Measurements from ENCODE around the gene IQGAP2. TPM values are rescaled to one million over a fixed set of nuclear protein-coding genes. Genes with fewer than 3 reads are reported as not detected.
"Not testable (repeated sequence)": the region's sequence is repeated elsewhere in the genome, so short reads cannot be mapped to it uniquely, and the experiment has no call there.

The IQGAP2 gene
- total RNA-seq, 2 experiments from 2014 or later: 62.7 to 72.1 TPM

DNA sequence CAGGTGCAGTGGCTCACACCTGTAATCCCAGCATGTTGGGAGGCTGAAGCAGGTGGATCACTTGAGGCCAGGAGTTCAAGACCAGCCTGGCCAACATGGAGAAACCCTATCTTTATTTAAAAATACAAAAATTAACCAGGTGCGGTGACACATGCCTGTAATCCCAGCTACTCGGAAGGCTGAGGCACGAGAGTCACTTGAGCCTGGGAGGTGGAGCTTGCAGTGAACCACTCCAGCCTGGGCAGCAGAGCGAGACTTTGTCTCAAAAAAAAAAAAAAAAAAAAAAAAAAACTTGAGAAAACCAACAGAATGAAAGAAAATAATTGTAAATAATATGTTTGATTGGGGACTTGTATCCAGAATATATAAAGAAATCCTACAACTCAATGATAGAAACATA is 277.7 kb downstream of the IQGAP2 start:
- peaks cover 58% of the 10 kb centered on the region for H3K36me3 Mint-ChIP-seq (ENCODE audit: low read depth)
- H3K4me3 Mint-ChIP-seq: not testable (repeated sequence)

DNA sequence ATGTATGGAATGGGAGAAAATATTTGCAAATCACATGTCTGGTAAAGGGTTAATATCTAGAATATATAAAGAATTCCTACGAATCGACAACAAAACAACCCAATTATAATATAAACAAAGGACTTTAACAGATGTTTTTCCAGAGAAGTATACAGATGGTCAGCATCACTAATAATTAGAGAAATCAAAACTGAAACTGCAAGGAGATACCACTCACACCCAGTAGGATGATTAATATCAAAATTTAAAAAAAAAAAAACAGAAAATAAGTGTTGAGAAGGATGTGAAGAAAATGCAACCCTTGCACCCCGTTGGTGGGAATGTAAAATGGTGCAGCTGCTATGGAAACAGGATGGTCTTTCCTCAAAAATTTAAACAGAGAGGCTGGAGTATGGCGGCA is 278.2 kb downstream of the IQGAP2 start:
- ATAC-seq: no peak
- Mint-ChIP-seq H3K4me3 (no peak overlapping the region), H3K4me1 (ENCODE audit: low read depth) (peaks cover 4% of the 10 kb centered on the region), H3K9me3 (ENCODE audit: insufficient read depth) (no peaks in the 10 kb centered on the region), H3K27ac (no peak overlapping the region), H3K27me3 (ENCODE audit: low read depth) (no peaks in the 10 kb centered on the region), H3K36me3 (ENCODE audit: low read depth) (peaks cover 56% of the 10 kb centered on the region)
- DNase-seq: no peak
- CTCF ChIA-PET: no interaction called here
- POLR2A ChIA-PET: no interaction called here

More for the DNA sequence above, 277.7 kb downstream of the IQGAP2 start:
- DNase-seq; H3K27ac Mint-ChIP-seq; ATAC-seq; H3K4me1 Mint-ChIP-seq (ENCODE audit: low read depth); POLR2A ChIA-PET; H3K27me3 Mint-ChIP-seq (ENCODE audit: low read depth); H3K9me3 Mint-ChIP-seq (ENCODE audit: insufficient read depth): not testable (repeated sequence)
- CTCF ChIA-PET: interaction anchor here (1.1 kb wide), 1 partner anchor 94 kb away, joined by 5 read pairs; no protein-coding TSS in a partner anchor

DNA sequence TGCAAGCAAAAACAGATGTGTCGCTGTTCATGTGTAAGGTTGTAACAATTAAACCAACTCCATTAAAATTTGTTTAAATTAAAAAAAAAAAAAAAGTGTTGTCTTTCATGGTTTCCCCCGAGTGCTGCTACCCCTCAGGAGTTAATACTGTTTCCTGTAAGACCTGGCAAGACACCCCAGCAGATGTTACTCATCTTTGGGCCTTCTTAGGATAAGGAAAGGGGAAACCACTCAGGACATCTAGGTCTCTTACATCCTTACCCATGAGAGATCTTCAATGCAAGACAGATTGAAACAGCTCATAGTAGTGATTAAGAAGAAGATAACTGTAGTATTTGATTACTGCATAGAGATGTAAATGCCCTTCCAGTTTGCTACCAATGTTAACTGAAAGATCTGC is 279.3 kb downstream of the IQGAP2 start:
- Mint-ChIP-seq H3K4me3 (no peak overlapping the region), H3K36me3 (ENCODE audit: low read depth) (peaks cover 55% of the 10 kb centered on the region), H3K4me1 (ENCODE audit: low read depth) (peaks cover 4% of the 10 kb centered on the region), H3K27ac (no peak overlapping the region), H3K9me3 (ENCODE audit: insufficient read depth) (no peaks in the 10 kb centered on the region), H3K27me3 (ENCODE audit: low read depth) (no peaks in the 10 kb centered on the region)
- ChIA-PET POLR2A (no interaction called here), CTCF (no interaction called here)
- ATAC-seq (no peak), DNase-seq (no peak)

DNA sequence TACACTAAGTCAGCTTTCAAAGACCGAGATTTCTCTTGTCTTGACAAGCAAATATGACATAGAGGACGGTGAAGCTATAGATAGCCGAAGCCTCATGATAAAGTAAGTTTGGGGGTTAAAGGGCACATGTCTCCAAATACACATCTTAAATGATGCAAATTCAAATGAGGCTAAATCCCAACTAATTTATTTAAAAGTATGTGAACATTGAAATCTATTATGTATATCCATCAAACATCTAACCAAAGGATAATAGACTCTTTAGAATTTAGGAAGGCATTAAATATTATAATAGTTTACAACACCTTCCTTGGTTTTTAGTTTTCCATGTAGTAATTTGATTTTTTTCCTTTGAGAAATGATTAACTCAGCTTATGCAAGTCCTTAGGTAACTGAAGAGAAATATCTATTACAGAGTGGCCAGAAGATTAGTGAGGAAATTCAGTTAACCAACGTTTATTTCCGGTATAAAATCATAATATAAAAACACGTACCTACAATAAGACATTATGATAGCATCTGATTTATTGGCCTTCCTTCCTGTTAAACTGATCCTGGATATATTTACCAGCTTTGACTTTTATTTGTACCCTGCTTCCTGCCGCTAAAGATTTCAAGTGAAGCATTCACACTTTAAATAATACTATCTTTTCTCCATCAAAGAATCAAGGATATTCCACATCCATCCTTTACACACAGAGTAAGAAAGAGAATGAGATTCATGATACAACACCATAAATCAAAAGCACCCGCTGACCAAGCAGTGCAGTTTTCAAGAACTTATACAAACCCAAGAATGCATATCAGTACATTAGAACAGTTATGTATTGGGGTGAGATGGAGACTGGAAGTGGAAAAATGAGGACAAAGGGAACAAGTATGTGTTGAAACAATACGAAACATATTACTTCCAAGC is 281.0 kb downstream of the IQGAP2 start:
- peaks cover 57% of the 10 kb centered on the region for H3K36me3 Mint-ChIP-seq (ENCODE audit: low read depth)
- H3K4me3 Mint-ChIP-seq: no peak overlapping the region
- H3K9me3 Mint-ChIP-seq (ENCODE audit: insufficient read depth): no peaks in the 10 kb centered on the region
- H3K27ac Mint-ChIP-seq: no peak overlapping the region
- H3K4me1 Mint-ChIP-seq (ENCODE audit: low read depth): peaks cover 4% of the 10 kb centered on the region
- DNase-seq (no peak), ATAC-seq (no peak)
- POLR2A ChIA-PET: interaction anchor here (0.6 kb wide), 1 partner anchor 18 kb away, joined by 3 read pairs; no protein-coding TSS in a partner anchor
- CTCF ChIA-PET: interaction anchor here (0.7 to 1.4 kb wide), 3 partner anchors 10 to 90 kb away, joined by 3 to 5 read pairs (median 4); no protein-coding TSS in a partner anchor
- no peaks in the 10 kb centered on the region for H3K27me3 Mint-ChIP-seq (ENCODE audit: low read depth)

DNA sequence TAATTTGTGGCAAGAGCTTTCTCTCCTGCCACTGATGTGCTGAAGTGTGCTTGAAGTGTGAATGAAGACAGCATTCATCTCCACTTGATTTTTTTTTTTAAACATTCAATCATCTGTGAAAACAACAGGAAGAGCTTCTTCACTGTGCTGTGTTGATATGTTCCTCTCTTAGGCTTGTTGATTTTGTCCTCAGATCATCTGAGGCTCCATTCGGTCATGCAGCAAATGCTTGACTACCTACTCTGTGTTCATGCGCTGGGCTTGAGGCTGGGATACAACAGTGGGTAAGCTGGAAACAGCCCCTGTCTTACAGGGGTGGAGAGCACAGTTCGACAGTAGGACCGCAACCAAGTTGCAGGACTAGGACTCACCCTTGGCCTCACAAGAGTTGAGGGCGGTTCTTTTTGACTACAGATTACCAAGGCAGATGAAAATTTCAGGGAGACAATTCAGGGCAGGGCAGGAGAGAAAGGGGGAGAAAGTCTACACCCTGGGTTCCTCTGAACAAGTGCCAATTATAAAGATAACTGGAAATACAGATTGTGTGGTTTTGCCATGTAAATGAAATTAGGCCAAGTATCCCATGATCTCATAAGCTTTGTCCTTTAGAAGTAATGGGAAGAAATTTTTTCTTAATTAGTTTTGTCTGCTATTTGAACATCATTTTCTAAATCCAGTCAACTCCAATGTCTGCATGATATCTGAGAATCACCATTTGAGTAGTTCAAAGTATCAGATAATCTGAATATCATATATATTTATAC is 281.9 kb downstream of the IQGAP2 start:
- DNase-seq: no peak
- POLR2A ChIA-PET: interaction anchor here (0.6 kb wide), 1 partner anchor 17 kb away, joined by 3 read pairs; no protein-coding TSS in a partner anchor
- no peaks in the 10 kb centered on the region for H3K9me3 Mint-ChIP-seq (ENCODE audit: insufficient read depth)
- no peak overlapping the region for H3K27ac Mint-ChIP-seq
- no peak overlapping the region for H3K4me3 Mint-ChIP-seq
- H3K36me3 Mint-ChIP-seq (ENCODE audit: low read depth): peaks cover 56% of the 10 kb centered on the region
- CTCF ChIA-PET: interaction anchor here (1.2 kb wide), 1 partner anchor 11 kb away, joined by 4 read pairs; no protein-coding TSS in a partner anchor
- H3K4me1 Mint-ChIP-seq (ENCODE audit: low read depth): peaks cover 4% of the 10 kb centered on the region
- no peak for ATAC-seq
- no peaks in the 10 kb centered on the region for H3K27me3 Mint-ChIP-seq (ENCODE audit: low read depth)

DNA sequence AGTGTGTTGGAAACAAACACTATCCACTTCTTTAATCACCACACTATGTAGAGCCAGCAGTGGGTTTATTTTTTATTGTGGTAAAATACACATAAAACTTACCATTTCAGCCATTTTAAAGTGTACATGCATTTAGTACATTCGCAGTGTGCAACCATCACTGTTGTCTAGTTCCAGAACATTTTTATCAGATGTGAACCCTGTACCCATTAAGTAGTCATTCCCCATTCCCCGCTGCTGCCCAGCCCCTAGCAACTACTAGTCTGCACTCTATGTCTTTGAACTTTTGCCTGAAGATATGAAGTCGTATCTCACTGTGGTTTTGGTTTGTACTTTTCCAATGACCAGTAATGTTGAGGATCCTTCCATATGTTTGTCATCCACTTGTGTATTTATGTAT is 282.6 kb downstream of the IQGAP2 start:
- peaks cover 4% of the 10 kb centered on the region for H3K4me1 Mint-ChIP-seq (ENCODE audit: low read depth)
- H3K27me3 Mint-ChIP-seq (ENCODE audit: low read depth): no peaks in the 10 kb centered on the region
- CTCF ChIA-PET: no interaction called here
- no peak for DNase-seq
- no peak overlapping the region for H3K27ac Mint-ChIP-seq
- no peaks in the 10 kb centered on the region for H3K9me3 Mint-ChIP-seq (ENCODE audit: insufficient read depth)
- no peak for ATAC-seq
- no peak overlapping the region for H3K4me3 Mint-ChIP-seq
- POLR2A ChIA-PET: no interaction called here
- peaks cover 54% of the 10 kb centered on the region for H3K36me3 Mint-ChIP-seq (ENCODE audit: low read depth)

DNA sequence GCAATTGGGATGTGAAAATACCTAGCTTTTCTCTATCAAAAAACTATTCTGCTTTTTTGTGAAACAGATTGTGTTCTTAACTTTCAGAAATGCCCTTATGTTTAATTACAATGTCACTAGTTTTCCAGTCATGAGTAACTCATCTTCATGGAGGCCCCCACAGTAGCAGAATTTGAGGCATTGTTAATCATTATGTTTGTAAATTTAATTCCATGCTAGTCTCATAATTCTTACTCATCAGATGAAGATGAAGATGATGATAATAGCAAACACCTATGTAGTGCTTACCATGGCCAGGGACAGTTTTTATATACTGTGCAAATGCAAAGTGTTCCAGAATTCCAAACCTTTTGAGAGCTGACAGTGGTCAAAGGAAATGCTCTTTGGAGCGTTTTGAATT is 285.1 kb downstream of the IQGAP2 start:
- Mint-ChIP-seq H3K4me3 (no peak overlapping the region), H3K27ac (no peak overlapping the region), H3K4me1 (ENCODE audit: low read depth) (peaks cover 6% of the 10 kb centered on the region), H3K36me3 (ENCODE audit: low read depth) (peaks cover 58% of the 10 kb centered on the region), H3K27me3 (ENCODE audit: low read depth) (no peaks in the 10 kb centered on the region), H3K9me3 (ENCODE audit: insufficient read depth) (no peaks in the 10 kb centered on the region)
- DNase-seq (no peak), ATAC-seq (no peak)
- POLR2A ChIA-PET: interaction anchor here (0.6 kb wide), 1 partner anchor 1176 kb away, joined by 3 read pairs; no protein-coding TSS in a partner anchor
- CTCF ChIA-PET: interaction anchor here (1.5 kb wide), 1 partner anchor 87 kb away, joined by 4 read pairs; no protein-coding TSS in a partner anchor

DNA sequence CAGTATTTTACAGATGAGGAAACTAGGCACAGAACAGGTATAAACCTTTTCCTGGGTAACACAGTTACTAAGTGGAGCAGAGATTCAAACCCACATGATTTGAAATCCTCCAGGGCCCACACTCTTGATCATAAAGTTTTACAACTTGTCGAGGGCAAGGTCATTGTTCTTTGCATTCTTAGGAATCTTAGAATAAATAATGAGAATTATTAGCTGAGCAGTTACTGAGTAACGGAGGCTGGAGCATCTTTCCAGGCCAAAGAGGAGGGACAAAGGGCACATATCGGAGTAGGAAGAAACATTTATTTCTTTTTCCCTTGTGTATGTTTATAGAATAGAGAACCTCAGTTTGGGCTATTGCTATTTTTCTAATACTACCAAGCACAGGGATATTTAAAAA is 285.8 kb downstream of the IQGAP2 start:
- no peaks in the 10 kb centered on the region for H3K27me3 Mint-ChIP-seq (ENCODE audit: low read depth)
- H3K4me1 Mint-ChIP-seq (ENCODE audit: low read depth): peaks cover 6% of the 10 kb centered on the region
- ATAC-seq (no peak), DNase-seq (no peak)
- ChIA-PET CTCF (interaction anchor here (1.3 to 1.5 kb wide), 3 partner anchors 14 to 86 kb away, joined by 4 read pairs; no protein-coding TSS in a partner anchor), POLR2A (no interaction called here)
- H3K36me3 Mint-ChIP-seq (ENCODE audit: low read depth): peaks cover 55% of the 10 kb centered on the region
- no peak overlapping the region for H3K27ac Mint-ChIP-seq
- H3K9me3 Mint-ChIP-seq (ENCODE audit: insufficient read depth): no peaks in the 10 kb centered on the region
- no peak overlapping the region for H3K4me3 Mint-ChIP-seq

DNA sequence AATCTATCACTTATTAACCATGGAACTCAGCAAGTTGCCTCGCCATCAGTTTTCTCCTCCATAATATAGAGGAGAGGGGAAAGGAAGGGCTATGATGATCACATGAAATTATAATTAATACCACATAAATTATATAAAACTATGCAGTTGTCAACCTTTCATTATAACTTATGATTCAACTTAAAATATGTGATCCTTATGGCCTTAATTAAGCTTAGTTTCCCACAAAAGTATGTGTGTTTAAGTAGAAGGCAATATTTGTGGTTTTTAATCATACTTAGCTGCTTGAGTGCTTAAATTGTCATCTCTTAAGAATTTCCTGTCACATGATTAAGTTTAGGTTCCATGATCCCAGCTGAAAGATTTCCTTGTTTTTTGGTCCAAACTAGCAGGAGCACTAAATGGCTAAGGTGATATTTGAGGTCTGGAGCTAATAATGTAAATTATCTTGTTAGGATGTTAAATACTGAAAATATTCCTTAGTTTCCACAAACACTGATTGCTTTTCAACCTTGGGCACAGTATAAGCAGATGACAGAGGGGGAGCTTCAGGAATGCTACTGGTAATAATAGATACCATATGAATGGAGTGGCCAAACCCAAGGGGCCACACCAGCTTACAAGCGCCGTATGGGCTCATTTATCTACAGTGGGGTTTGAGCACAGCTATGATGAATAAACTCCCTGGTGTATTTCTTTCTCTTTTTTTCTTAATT is 286.4 kb downstream of the IQGAP2 start:
- POLR2A ChIA-PET: no interaction called here
- CTCF ChIA-PET: interaction anchor here (1.3 to 1.5 kb wide), 3 partner anchors 13 to 85 kb away, joined by 4 read pairs; no protein-coding TSS in a partner anchor

DNA sequence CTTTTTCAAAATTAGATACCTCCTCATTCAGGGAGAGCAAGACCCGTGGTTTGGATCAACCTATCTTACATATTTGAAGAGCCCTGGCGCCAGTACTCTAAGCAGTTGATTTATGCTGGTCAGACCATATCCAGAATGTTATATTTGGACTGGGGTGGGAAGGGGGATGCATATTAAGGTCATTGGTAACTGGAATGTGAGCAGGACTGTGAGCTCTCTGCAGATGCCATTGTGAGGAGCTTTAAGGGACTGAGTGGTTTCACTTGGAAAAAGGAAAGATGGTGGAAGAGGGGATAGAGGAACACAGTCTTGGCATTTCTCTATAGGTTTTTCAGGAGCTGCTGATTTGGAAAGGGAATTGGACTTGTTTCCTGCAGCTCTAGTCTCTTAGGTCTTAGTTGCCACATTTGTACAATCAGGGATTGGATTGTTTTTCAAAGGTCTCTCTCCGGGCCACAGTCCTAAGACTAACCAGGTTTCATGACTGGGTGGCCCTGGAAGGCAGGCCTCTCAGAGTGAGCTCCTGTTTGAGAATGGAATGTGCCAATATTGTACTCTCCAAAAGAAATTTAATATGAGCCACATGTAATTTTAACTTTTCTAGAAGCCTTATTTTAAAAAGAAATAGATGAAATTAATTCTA is 287.1 kb downstream of the IQGAP2 start:
- Mint-ChIP-seq H3K9me3 (ENCODE audit: insufficient read depth) (no peaks in the 10 kb centered on the region), H3K27me3 (ENCODE audit: low read depth) (no peaks in the 10 kb centered on the region), H3K4me3 (no peak overlapping the region), H3K27ac (no peak overlapping the region), H3K4me1 (ENCODE audit: low read depth) (peaks cover 4% of the 10 kb centered on the region), H3K36me3 (ENCODE audit: low read depth) (peaks cover 50% of the 10 kb centered on the region)
- ATAC-seq: no peak
- POLR2A ChIA-PET: no interaction called here
- CTCF ChIA-PET: interaction anchor here (1.3 to 2.6 kb wide), 4 partner anchors 12 to 85 kb away, joined by 4 to 12 read pairs (median 4); no protein-coding TSS in a partner anchor
- DNase-seq: no peak

More for the DNA sequence above, 286.4 kb downstream of the IQGAP2 start:
- Mint-ChIP-seq H3K36me3 (ENCODE audit: low read depth) (peaks cover 52% of the 10 kb centered on the region), H3K27me3 (ENCODE audit: low read depth) (no peaks in the 10 kb centered on the region), H3K9me3 (ENCODE audit: insufficient read depth) (no peaks in the 10 kb centered on the region), H3K4me3 (no peak overlapping the region), H3K4me1 (ENCODE audit: low read depth) (peaks cover 6% of the 10 kb centered on the region), H3K27ac (no peak overlapping the region)
- DNase-seq (no peak), ATAC-seq (no peak)

Data from activated CD8-positive, alpha-beta T cell treated with anti-CD3 and anti-CD28 coated beads, Interleukin-2, amount 10 ng/mL, durations not matched to agents 7 days and 5 days (primary cell).